K562 (cell line): ENCODE data around the gene HSPA1L. TPM values are rescaled to one million over a fixed set of nuclear protein-coding genes. Genes with fewer than 3 reads are reported as not detected.

Source experiments
- ARID4B ChIP-seq: sonication (generic); formaldehyde crosslinking; IDR thresholded peaks from 2 replicates; pipeline ENCODE4 v1.8.0; 2022; ENCODE audit warnings: mild to moderate bottlenecking, missing genetic modification reagents
- CTBP1 ChIP-seq: fragments of 450-650 bp; IDR thresholded peaks from 2 replicates; pipeline ENCODE4 v1.6.1; 2016; ENCODE audit warnings: borderline replicate concordance
- DLX4 ChIP-seq: fragments of 250-450 bp; sonication (Bioruptor Pico); IDR thresholded peaks from 2 replicates; pipeline ENCODE4 v1.6.1; 2021; ENCODE audit warnings: mild to moderate bottlenecking
- ELF4 ChIP-seq: fragments of 450-650 bp; formaldehyde crosslinking; IDR thresholded peaks from 2 replicates; pipeline ENCODE4 v1.4.0; 2022; ENCODE audit warnings: missing genetic modification characterization
- ERF ChIP-seq: fragments of 450-650 bp; formaldehyde crosslinking; IDR thresholded peaks from 2 replicates; pipeline ENCODE4 v1.4.0; 2020; ENCODE audit warnings: mild to moderate bottlenecking, mixed read lengths
- GTF2F1 ChIP-seq: IDR thresholded peaks from 2 replicates; pipeline ENCODE4 v1.6.1; 2011; ENCODE audit warnings: low read depth, low read length, improper control_type of control experiment
- KLF16 ChIP-seq: IDR thresholded peaks from 2 replicates; pipeline ENCODE4 v1.6.1; 2016; ENCODE audit warnings: antibody characterized with exemption
- KLF6 ChIP-seq: fragments of 250-450 bp; sonication (Bioruptor Pico); IDR thresholded peaks from 2 replicates; pipeline ENCODE4 v1.4.0; 2020; ENCODE audit warnings: mild to moderate bottlenecking, moderate library complexity, borderline replicate concordance
- MCM7 ChIP-seq, 2 experiments: fragments of 450-650 bp; IDR thresholded peaks; 2 replicates each; pipeline ENCODE4 v1.6.1; 2016 to 2018
- MTA1 ChIP-seq: fragments of 450-650 bp; IDR thresholded peaks from 2 replicates; pipeline ENCODE4 v1.6.1; 2017; ENCODE audit warnings: borderline replicate concordance
- NBN ChIP-seq: fragments of 450-650 bp; IDR thresholded peaks from 2 replicates; pipeline ENCODE4 v1.6.1; 2016; ENCODE audit warnings: low read depth, mild to moderate bottlenecking
- NFIX ChIP-seq: fragments of 250-450 bp; sonication (Bioruptor Pico); IDR thresholded peaks from 2 replicates; pipeline ENCODE4 v1.4.0; 2020; ENCODE audit warnings: low read depth, mild to moderate bottlenecking, moderate library complexity
- NR1H2 ChIP-seq: sonication (generic); formaldehyde crosslinking; IDR thresholded peaks from 2 replicates; pipeline ENCODE4 v1.4.0; 2020; ENCODE audit warnings: mild to moderate bottlenecking, missing genetic modification reagents
- SAFB2 ChIP-seq: fragments of 200-400 bp; formaldehyde crosslinking; IDR thresholded peaks from 2 replicates; pipeline ENCODE4 v1.6.1; 2018; ENCODE audit warnings: borderline replicate concordance, low read length, low read depth, moderate library complexity; ENCODE audit not compliant: severe bottlenecking
- ZKSCAN1 ChIP-seq: fragments of 150-350 bp; IDR thresholded peaks from 2 replicates; pipeline ENCODE4 v1.6.1; 2016; ENCODE audit warnings: low read depth, low read length
- ZKSCAN8 ChIP-seq: fragments of 200-800 bp; sonication (Bioruptor generic); IDR thresholded peaks from 2 replicates; pipeline ENCODE4 v1.6.1; 2016; ENCODE audit warnings: missing genetic modification characterization, missing compliant biosample characterization
- ZNF551 ChIP-seq: fragments of 250-450 bp; sonication (Bioruptor Pico); IDR thresholded peaks from 2 replicates; pipeline ENCODE4 v1.5.0; 2021; ENCODE audit warnings: mild to moderate bottlenecking, moderate library complexity
- ZNF561 ChIP-seq: fragments of 450-650 bp; formaldehyde crosslinking; conservative IDR thresholded peaks from 2 replicates; pipeline ENCODE4 v1.4.0; 2020; ENCODE audit warnings: mild to moderate bottlenecking, moderate library complexity
- ZNF584 ChIP-seq: fragments of 200-800 bp; sonication (Bioruptor generic); IDR thresholded peaks from 2 replicates; pipeline ENCODE4 v1.6.1; 2016; ENCODE audit warnings: low read depth, mild to moderate bottlenecking, missing genetic modification characterization, missing compliant biosample characterization
- ZNF592 ChIP-seq: fragments of 450-650 bp; IDR thresholded peaks from 2 replicates; pipeline ENCODE4 v1.6.1; 2017; ENCODE audit warnings: antibody characterized with exemption, mild to moderate bottlenecking
- ZNF75A ChIP-seq: fragments of 450-650 bp; formaldehyde crosslinking; IDR thresholded peaks from 2 replicates; pipeline ENCODE4 v1.4.0; 2020; ENCODE audit warnings: mild to moderate bottlenecking
- polyA plus RNA-seq, 8 experiments: library from polyadenylated mRNA; depleted of rRNA in 4 of 8; stranded (reverse) in 5 of 8; unstranded in 3 of 8; fragments of >200 nt; fragmentation: Nextera tagmentation in 2 of 8; fragmentation: Illumina TruSeq in 1 of 8; extraction: Ambion mirVana in 2 of 8; extraction: Trizol in 1 of 8; gene quantifications; 2 replicates each; pipeline versions ENCODE4 v1.2.1 to v1.2.3, GENCODE V29; 2011 to 2014; ENCODE audit warnings: inconsistent platforms in 1 of 8, missing spikeins in 1 of 8
- total RNA-seq, 7 experiments: library from RNA; depleted of rRNA in 6 of 7; stranded (reverse); fragments of >200 nt in 6 of 7; fragmentation: Illumina TruSeq in 2 of 7; extraction: Trizol in 2 of 7; gene quantifications; 2 replicates each; pipeline versions ENCODE4 v1.2.1 to v1.2.3, GENCODE V29; 2011 to 2021; ENCODE audit warnings: low replicate concordance in 1 of 7

Gene HSPA1L
- total and polyA plus RNA-seq, 9 of the 15 experiments (the other 6 are each of a cell fraction or from before 2014, with no cell fraction given), result 0.14 to 2.1 (median 1.3) TPM

- TF ChIP-seq CTBP1 (peak; percentile 100), ZKSCAN1 (peak; percentile 85), ZNF584 (CRISPR knock-in tag) (peak; percentile 76; the same call in 1 of the 2 replicates), NR1H2 (CRISPR knock-in tag) (peak; percentile 96), ZKSCAN8 (CRISPR knock-in tag) (no peak), MCM7 (IDR thresholded peaks at IDR 0.05) (no peak), GTF2F1 (peak; percentile 87; the same call in 1 of the 2 replicates), ERF (CRISPR knock-in tag) (peak; percentile 99), ZNF592 (peak; percentile 95), MTA1 (peak; percentile 83; the same call in 1 of the 2 replicates), SAFB2 (no peak), ELF4 (CRISPR knock-in tag) (no peak), KLF16 (peak; percentile 25; the same call in 1 of the 2 replicates), ZNF75A (CRISPR knock-in tag) (no peak), NBN (peak; percentile 95), DLX4 (CRISPR knock-in tag) (no peak), KLF6 (CRISPR knock-in tag) (no peak; the same call in 1 of the 2 replicates), ZNF551 (CRISPR knock-in tag) (no peak), NFIX (no peak), ARID4B (CRISPR knock-in tag) (peak; percentile 99), ZNF561 (CRISPR knock-in tag) (no peak)
These were observed 19.3 kb downstream of the HSPA1L start, which contains the start of gene VARS1 (continued) for GRCh38 chr6:31795616-31796298.
